ENCODE results near the gene CTSL. TPM values are rescaled to one million over a fixed set of nuclear protein-coding genes. Genes with fewer than 3 reads are reported as not detected.

CTSL gene
- total RNA-seq, 2 experiments from 2014 or later, result 0.96 TPM; not detected in 1

GRCh38 chr9:87718852-87719612 is 6.9 kb upstream of the CTSL start:
- no peaks in the 10 kb centered on the region for H3K9me3 Mint-ChIP-seq (ENCODE audit: low read depth)
- H3K27ac Mint-ChIP-seq, result no peak overlapping the region
- ATAC-seq, result no peak
- no peaks in the 10 kb centered on the region for H3K4me1 Mint-ChIP-seq
- no peak for DNase-seq
- H3K4me3 Mint-ChIP-seq, result no peak overlapping the region
- CTCF ChIA-PET, result no interaction called here
- H3K36me3 Mint-ChIP-seq, result no peaks in the 10 kb centered on the region
- H3K27me3 Mint-ChIP-seq, result peaks cover 10% of the 10 kb centered on the region

DNA sequence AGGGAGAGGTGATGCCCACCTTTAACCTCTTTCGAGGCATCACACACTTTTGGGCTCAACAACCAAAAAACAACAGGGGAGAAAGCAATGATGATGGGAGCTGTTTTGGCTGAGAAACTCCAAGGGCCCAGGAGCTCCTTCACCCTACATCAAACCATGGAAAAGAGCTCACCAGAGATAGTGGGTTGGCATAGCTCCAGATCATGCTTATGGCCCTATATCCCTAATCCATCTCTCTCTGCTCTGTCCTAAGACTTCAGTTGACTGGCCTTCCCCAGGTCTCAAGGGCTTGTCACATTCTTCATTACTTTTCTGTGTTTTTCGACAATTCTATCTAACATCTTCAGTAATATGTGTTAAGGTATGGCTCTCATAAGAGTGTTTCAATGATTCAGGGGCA is 5.7 kb upstream of the CTSL start:
- H3K27ac Mint-ChIP-seq, result no peak overlapping the region
- CTCF ChIA-PET, result no interaction called here
- no peak overlapping the region for H3K4me3 Mint-ChIP-seq
- H3K9me3 Mint-ChIP-seq (ENCODE audit: low read depth), result no peaks in the 10 kb centered on the region
- peaks cover 17% of the 10 kb centered on the region for H3K27me3 Mint-ChIP-seq
- ATAC-seq, result no peak
- no peaks in the 10 kb centered on the region for H3K4me1 Mint-ChIP-seq
- DNase-seq, result no peak
- H3K36me3 Mint-ChIP-seq, result no peaks in the 10 kb centered on the region

DNA sequence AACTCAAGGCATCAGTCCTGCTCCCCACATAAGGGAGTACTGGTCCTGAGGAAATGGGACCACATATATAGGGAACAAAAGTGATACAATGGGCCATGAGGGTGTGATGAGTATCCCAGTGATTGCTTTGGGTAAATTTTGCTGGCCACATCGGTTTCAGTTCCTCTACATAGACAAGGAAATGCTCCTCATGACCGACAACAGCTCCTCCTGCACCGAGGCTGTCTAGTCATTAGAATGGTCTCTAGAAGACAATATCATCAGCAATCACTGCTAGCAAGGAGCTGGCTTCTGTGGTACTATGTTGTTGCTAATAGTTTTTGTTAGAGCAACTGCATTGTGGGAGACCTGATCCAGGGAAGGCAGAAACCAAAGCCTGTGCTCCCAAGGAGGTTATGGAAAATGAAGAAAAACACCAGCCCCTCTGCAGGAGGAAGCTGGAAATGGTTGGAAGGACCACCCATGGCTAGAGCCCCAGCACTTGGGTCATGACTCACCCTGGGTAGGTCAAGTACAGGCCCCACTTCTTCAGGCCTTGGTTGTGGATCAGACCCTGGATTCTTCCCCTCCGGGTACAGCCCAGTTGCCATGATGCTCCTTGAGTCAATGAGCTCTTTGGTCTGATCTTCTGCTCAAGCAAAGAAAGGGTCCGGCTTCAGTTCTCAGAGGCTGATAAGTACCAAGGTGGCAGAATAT is 3.4 kb upstream of the CTSL start:
- Mint-ChIP-seq H3K36me3 (no peaks in the 10 kb centered on the region), H3K9me3 (ENCODE audit: low read depth) (no peaks in the 10 kb centered on the region), H3K4me3 (no peak overlapping the region), H3K27ac (no peak overlapping the region), H3K27me3 (peaks cover 31% of the 10 kb centered on the region), H3K4me1 (peaks cover 4% of the 10 kb centered on the region)
- ATAC-seq (no peak), DNase-seq (no peak)
- CTCF ChIA-PET, result no interaction called here

GRCh38 chr9:87725356-87725899 is 491 bp upstream of the CTSL start:
- Mint-ChIP-seq H3K9me3 (ENCODE audit: low read depth) (no peaks in the 10 kb centered on the region), H3K4me1 (peaks cover 4% of the 10 kb centered on the region), H3K27me3 (peaks cover 34% of the 10 kb centered on the region), H3K27ac (no peak overlapping the region), H3K36me3 (no peaks in the 10 kb centered on the region), H3K4me3 (peak overlapping the region; percentile 60)
- CTCF ChIA-PET, result no interaction called here
- DNase-seq, result no peak
- ATAC-seq, result no peak

GRCh38 chr9:87729246-87729645 is 3.3 kb downstream of the CTSL start:
- DNase-seq (no peak), ATAC-seq (no peak)
- no peaks in the 10 kb centered on the region for H3K9me3 Mint-ChIP-seq (ENCODE audit: low read depth)
- H3K27ac Mint-ChIP-seq, result no peak overlapping the region
- peaks cover 33% of the 10 kb centered on the region for H3K27me3 Mint-ChIP-seq
- peaks cover 4% of the 10 kb centered on the region for H3K4me1 Mint-ChIP-seq
- CTCF ChIA-PET, result no interaction called here
- H3K36me3 Mint-ChIP-seq, result no peaks in the 10 kb centered on the region
- H3K4me3 Mint-ChIP-seq, result no peak overlapping the region

DNA sequence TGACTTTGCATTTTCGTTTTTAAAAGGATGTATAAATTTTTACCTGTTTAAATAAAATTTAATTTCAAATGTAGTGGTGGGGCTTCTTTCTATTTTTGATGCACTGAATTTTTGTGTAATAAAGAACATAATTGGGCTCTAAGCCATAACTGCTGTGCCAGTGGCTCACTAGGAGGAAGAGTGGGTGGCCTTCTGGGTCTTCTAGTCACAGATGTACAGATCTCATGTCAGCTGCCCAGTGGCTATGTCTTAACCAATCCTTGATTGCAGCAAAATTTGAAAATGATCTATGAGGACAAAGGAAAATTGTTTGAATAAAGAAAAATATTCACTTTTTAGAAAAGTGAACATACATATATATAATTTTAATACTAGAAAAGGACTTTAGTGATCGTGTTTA is 5.4 kb downstream of the CTSL start:
- H3K27me3 Mint-ChIP-seq, result peaks cover 16% of the 10 kb centered on the region
- H3K4me3 Mint-ChIP-seq, result no peak overlapping the region
- CTCF ChIA-PET, result no interaction called here
- H3K36me3 Mint-ChIP-seq, result no peaks in the 10 kb centered on the region
- ATAC-seq, result no peak
- no peak overlapping the region for H3K27ac Mint-ChIP-seq
- no peaks in the 10 kb centered on the region for H3K4me1 Mint-ChIP-seq
- no peak for DNase-seq
- H3K9me3 Mint-ChIP-seq (ENCODE audit: low read depth), result peaks cover 3% of the 10 kb centered on the region

GRCh38 chr9:87732344-87732743 is 6.4 kb downstream of the CTSL start:
- peaks cover 3% of the 10 kb centered on the region for H3K9me3 Mint-ChIP-seq (ENCODE audit: low read depth)
- H3K27ac Mint-ChIP-seq, result no peak overlapping the region
- DNase-seq, result no peak
- H3K27me3 Mint-ChIP-seq, result peaks cover 9% of the 10 kb centered on the region
- H3K36me3 Mint-ChIP-seq, result no peaks in the 10 kb centered on the region
- no peak overlapping the region for H3K4me3 Mint-ChIP-seq
- CTCF ChIA-PET, result no interaction called here
- no peak for ATAC-seq
- no peaks in the 10 kb centered on the region for H3K4me1 Mint-ChIP-seq

- Mint-ChIP-seq H3K4me1 (no peaks in the 10 kb centered on the region), H3K27me3 (peaks cover 8% of the 10 kb centered on the region), H3K36me3 (no peaks in the 10 kb centered on the region), H3K27ac (no peak overlapping the region), H3K9me3 (ENCODE audit: low read depth) (peaks cover 3% of the 10 kb centered on the region), H3K4me3 (no peak overlapping the region)
- DNase-seq, result no peak
- CTCF ChIA-PET, result no interaction called here
- no peak for ATAC-seq
Observed at GRCh38 chr9:87732756-87733155, 6.8 kb downstream of the CTSL start.

DNA sequence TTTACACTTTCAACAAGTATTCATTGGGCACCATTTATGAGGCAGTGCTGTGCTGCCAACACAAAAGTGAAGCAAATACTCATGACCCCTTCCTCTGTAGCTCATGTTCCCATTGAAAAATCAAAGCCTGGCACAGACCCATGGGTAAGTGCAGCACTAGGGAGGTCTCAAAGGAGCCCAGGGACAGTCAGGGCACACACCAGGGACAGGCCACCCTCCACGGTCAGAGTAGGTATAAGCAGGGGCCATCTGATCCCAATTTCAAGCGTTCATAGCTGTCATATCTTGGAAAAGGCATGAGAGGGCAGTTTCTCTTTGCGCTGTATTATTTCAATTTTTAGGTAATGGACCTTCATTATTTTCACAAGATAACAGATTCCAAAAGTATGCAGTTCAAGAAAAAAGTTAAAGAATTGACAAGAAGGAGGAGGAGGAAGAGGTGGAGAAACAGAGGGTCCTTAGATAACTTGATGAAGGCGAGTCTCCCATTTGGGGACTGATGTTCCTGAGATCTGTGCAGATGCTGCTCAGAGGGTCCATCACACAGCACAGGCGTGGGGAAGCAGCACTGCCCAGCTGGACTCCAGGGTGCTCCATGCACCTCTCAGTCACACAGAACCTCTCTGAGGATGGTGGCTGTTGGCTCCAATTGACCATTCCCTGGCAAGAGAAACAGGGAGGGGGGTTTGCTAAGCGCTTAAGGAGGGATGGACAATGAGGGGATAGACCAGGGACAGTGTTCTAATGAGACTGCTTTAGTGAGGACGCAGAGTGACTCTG is 7.5 kb downstream of the CTSL start:
- Mint-ChIP-seq H3K27ac (no peak overlapping the region), H3K4me1 (no peaks in the 10 kb centered on the region), H3K4me3 (no peak overlapping the region), H3K27me3 (peaks cover 4% of the 10 kb centered on the region), H3K9me3 (ENCODE audit: low read depth) (peaks cover 3% of the 10 kb centered on the region), H3K36me3 (no peaks in the 10 kb centered on the region)
- DNase-seq (no peak), ATAC-seq (no peak)
- CTCF ChIA-PET, result no interaction called here

DNA sequence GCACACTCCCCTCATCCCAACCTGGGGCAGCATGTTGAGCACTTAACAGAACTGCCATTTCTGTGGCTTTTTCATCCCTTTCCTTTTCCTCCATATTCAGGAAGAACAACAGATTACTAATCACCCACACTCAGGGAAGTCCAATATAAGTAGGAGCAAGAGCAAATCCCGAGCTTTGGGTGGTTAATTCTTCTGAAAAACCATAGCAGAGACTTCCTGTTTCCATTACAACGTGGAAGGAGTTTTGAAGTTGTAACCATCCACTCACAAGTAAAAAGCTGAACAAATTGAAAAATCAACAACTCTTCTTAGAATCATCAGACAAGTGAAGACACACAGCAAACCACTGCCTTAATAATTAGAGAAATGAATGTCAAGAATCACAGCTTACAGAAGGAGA is 8.2 kb downstream of the CTSL start:
- H3K4me3 Mint-ChIP-seq, result no peak overlapping the region
- CTCF ChIA-PET, result no interaction called here

DNA sequence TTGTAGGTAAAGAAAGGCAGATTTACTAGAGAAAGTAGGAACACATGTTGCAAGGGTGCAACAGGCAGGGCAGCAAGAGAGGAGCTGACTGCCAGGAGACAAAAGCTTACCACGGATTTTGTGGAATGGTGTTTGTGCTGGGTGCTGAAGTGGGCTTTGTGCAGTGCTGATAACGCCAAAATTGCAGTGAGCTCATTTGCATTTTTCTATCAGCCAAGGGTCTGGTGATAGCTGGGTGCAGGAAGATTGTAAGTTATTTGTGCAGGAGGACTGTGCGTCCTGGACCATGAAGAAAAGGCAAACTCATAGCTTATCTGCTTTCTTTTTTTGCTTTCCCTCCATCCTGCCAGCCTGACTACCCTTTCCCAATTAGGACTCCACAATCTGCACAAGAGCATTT is 13.6 kb downstream of the CTSL start:
- no peak for DNase-seq
- H3K9me3 Mint-ChIP-seq (ENCODE audit: low read depth), result peaks cover 3% of the 10 kb centered on the region
- H3K36me3 Mint-ChIP-seq, result no peaks in the 10 kb centered on the region
- no peaks in the 10 kb centered on the region for H3K27me3 Mint-ChIP-seq
- no peak overlapping the region for H3K27ac Mint-ChIP-seq
- no peaks in the 10 kb centered on the region for H3K4me1 Mint-ChIP-seq
- no peak for ATAC-seq
- no peak overlapping the region for H3K4me3 Mint-ChIP-seq
- CTCF ChIA-PET, result no interaction called here

More for the DNA sequence above, 8.2 kb downstream of the CTSL start:
- ATAC-seq (no peak), DNase-seq (no peak)
- H3K4me1 Mint-ChIP-seq, result no peaks in the 10 kb centered on the region
- peaks cover 4% of the 10 kb centered on the region for H3K27me3 Mint-ChIP-seq
- H3K36me3 Mint-ChIP-seq, result no peaks in the 10 kb centered on the region
- no peak overlapping the region for H3K27ac Mint-ChIP-seq
- peaks cover 3% of the 10 kb centered on the region for H3K9me3 Mint-ChIP-seq (ENCODE audit: low read depth)

DNA sequence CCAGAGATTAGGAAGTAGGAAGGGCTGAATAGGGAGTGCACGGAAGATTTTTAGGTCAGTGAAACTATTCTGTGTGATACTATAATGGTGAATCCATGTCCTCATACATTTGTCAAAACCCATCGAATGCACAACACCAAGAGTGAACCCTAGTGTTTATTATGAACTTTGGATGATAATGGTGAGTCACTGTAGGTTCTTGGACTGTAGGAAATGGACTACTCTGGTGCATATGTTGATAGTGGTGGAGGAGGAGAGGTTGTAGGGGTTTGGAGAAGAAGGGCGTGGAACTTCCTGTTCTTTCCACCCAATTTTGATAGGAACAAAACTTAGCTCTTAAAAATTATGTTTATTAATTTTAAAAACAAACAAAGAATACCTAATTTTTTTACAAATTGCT is 14.3 kb downstream of the CTSL start:
- CTCF ChIA-PET, result no interaction called here
- Mint-ChIP-seq H3K4me3 (no peak overlapping the region), H3K27me3 (no peaks in the 10 kb centered on the region), H3K36me3 (no peaks in the 10 kb centered on the region), H3K4me1 (no peaks in the 10 kb centered on the region), H3K9me3 (ENCODE audit: low read depth) (peaks cover 3% of the 10 kb centered on the region), H3K27ac (no peak overlapping the region)
- DNase-seq (no peak), ATAC-seq (no peak)

GRCh38 chr9:87741326-87741725 is 15.4 kb downstream of the CTSL start:
- CTCF ChIA-PET, result no interaction called here

GRCh38 chr9:87741891-87742290 is 16.0 kb downstream of the CTSL start:
- ATAC-seq (no peak), DNase-seq (no peak)
- Mint-ChIP-seq H3K9me3 (ENCODE audit: low read depth) (no peaks in the 10 kb centered on the region), H3K27me3 (no peaks in the 10 kb centered on the region), H3K4me1 (no peaks in the 10 kb centered on the region), H3K4me3 (no peak overlapping the region), H3K27ac (no peak overlapping the region), H3K36me3 (no peaks in the 10 kb centered on the region)
- CTCF ChIA-PET, result no interaction called here

More at GRCh38 chr9:87741326-87741725, 15.4 kb downstream of the CTSL start:
- H3K27me3 Mint-ChIP-seq, result no peaks in the 10 kb centered on the region
- no peaks in the 10 kb centered on the region for H3K4me1 Mint-ChIP-seq
- no peak overlapping the region for H3K27ac Mint-ChIP-seq
- H3K36me3 Mint-ChIP-seq, result no peaks in the 10 kb centered on the region
- no peaks in the 10 kb centered on the region for H3K9me3 Mint-ChIP-seq (ENCODE audit: low read depth)
- no peak overlapping the region for H3K4me3 Mint-ChIP-seq
- no peak for ATAC-seq
- DNase-seq, result no peak
